GM11168 (cell line): Measurements from ENCODE around the gene IGSF3.

Source experiments
- in situ Hi-C: fragments of 300-500 bp; cut with MboI; formaldehyde crosslinking; loops from one replicate; pipeline ENCODE4 v1.12.0; 2022; ENCODE audit warnings: low sequenced_read_pairs; ENCODE audit not compliant: unreplicated experiment

IGSF3 gene

DNA sequence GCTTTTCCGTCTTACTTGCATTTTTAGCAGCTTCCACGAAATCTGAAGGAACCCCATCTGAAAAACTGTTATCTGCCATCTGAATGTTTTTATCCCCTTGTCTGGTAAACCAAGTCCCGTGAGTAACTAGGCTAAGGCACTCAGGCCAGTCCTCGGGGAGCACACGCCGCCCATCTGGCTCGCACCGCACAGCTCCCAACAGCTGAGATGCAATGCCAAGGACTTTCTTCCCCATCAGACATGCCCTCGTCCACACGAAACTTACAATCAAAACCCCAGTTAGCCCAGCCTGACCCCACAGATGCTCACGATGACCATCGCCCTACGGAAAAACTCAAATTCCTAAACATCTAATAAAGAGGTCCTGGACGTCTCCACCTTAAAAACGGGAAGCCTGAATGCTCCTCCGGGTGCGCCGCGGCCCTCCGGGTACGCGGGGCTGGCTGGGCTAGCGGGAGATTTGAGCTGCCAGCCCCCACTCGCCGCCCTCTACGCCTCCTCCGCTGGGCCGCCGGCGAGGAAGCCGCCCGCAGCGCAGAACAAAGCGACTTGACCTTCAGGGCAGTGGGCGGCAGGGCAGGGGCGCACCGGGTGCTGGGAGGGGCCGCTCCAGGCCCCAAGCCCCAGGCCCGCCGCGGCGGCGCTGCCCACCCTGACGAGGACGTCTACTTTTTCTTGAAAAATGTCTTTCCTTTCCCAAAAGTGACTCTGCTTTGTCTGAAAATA lies 133.4 kb downstream of the IGSF3 start:
- in situ Hi-C loops, result no loop called here

DNA sequence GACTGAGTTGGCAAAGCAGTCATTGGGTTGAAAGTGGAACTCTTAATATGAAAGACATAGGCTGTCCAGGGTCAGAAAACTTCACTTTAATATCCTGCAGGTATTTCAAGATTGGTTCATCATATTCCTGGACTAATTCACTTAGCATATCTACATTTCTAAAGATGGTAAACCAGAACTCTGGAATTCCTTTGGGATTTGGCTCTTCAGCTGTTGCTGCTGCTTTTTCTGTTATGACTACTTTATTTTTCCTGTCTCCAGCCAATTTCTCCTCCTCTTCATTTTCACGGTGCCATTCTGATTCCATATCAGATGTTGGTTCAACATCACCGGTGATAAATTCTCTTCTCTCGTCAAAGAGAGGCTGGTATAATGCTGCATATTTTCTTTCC lies 134.1 kb downstream of the IGSF3 start:
- in situ Hi-C loops, result no loop called here

DNA sequence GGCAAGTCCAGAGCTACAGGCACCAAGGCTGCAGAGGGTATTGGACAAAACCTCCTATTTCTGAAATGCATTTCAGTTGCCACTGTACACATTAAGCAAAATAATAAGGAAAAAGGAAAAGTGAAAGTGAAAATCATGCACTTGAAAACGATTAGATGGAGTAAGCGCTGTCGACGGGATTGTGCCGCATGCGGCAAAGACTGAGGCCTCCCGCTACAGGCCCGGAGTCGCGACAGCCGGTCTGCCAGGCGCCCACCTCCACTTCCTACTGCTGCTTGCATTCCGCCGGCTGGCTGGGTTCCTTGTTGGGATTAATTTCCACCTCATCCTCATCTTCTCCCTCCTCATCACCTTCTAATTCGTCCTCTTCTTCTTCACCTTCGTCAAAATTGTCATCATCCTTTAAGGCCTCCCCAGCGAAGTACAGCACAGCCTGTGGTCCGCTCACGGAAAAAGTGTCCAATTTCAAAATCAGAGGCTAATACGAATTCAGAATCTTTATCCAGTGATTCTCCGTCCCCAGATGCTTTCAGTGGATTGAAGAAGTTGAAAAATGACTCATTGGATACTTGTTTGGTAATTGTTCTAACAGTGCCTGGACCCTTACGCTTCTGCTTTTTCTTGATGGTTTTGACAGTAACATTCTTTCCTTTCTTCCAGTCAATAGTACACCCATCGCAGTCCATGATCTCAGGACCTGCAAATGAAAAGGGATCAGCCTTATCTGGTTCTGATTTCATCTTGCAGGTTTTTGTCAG lies 134.7 kb downstream of the IGSF3 start:
- in situ Hi-C loops, result no loop called here

DNA sequence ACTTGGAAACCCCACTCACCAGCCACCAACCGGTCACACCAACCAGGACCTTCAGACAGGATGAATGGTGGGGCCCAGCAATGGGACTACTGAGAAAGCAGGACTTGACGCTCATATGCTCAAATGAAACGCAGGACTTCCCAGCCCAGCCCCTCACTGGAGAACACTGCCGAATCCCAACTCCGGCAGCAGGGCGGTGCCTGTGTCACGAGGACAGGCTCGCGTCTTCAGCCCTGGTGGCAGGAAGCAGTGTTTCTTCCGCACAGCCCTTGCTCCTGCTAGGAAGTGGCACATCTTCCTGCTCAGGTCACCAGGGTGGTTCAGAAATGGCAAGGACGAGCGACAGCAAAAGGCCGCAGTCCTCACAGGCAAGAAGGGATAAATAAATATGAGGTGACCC lies 135.6 kb downstream of the IGSF3 start:
- in situ Hi-C loops, result no loop called here

DNA sequence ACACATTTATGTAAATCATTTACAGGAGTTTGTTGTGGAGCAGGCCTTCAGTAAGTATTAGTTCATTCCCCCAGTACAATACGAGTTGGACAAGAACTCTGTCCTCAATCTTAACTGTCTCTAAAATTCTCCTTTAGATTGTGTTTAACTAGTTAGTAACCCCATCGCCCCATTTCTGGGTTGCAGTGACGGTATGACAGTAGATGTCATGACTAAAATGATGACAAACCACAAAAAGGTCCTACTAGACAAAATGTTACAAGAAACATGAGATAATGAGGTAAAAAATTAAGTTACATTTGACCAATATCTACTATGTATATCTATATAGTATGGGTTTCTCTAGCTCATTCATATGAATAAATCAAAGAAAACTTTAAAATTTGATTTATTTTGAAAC lies 137.9 kb downstream of the IGSF3 start:
- in situ Hi-C loops, result no loop called here

DNA sequence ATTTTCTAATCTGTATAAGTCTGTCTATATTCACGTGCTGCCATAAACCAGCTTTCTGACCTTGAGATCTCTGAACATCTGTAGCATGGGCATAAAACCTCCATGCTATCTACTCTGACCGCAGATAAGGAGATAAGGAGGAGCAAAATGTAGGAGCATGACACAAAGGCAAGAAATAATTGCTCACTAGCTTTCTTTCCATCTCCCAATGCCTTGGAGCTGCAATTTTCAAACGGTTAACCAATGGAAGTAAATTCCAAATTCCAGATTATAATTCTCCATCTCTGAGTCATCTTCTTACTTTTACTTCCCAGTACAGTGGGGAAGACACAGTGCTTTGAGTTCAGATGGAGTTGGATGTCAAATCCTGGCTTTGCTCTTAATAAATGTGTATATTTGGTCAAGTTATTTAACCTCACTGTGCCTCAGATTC lies 138.3 kb downstream of the IGSF3 start:
- in situ Hi-C loops, result no loop called here

DNA sequence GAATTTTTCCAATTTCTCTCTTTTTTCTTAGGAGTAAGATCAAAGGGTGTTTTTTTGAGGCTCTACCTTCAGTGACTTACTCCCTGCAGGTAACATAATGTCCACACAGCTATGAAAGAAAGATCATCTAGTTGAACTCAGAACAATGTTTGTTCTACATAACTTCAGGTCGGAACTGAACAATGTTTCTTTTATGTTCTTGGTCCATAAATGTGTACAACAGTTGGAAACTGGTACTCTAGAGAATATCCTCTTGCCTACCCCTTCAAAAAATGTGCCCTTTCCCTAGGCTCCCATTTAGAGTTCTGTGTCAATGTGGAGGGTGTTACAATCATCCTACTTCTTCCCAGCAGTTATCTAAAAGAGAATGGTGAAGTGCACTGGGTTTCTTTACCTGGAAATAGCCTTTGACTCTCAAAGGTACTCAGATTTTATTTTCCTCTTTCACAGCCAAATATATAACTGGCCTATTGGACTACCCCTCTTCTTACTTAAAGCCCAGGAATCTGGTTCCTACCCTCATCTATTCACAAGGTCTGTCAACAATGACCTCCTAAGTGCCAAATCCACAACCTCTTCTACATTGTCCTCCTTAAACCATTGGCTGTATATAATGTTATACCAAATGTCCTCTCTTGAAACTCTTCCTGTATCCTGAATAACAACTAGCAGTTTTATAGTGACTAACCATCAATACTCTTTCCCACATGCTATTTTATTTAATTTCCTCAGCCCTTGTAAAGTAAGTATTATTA lies 139.0 kb downstream of the IGSF3 start:
- in situ Hi-C loops, result no loop called here

DNA sequence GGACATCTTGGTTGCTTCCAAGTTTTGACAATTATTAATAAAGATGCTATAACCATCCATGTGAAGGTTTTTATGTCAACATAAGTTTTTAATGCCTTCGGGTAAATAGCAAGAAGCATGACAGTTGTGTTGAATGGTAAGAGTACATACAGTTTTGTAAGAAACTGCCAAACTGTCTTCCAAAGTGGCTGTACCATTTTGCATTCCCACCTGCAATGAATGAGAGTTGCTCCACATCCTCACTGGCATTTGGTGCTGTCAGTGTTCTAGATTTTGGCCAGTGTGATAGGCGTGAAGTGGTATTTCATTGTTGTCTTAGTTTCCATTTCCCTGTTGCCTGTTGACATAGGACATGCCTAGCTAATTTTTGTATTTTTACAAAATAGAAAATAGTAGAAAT lies 142.1 kb downstream of the IGSF3 start:
- in situ Hi-C loops, result no loop called here
